Activated naive CD4-positive, alpha-beta T cell treated with Interleukin-2 at 50 U/mL for 16 hours (primary cell): ENCODE data around the gene MACF1.

ENCODE experiments used
- DNase-seq: peaks from one replicate; pipeline ENCODE4 v3.0.0-alpha.2; 2020

MACF1 gene

GRCh38 chr1:39368045-39368444 is 163.6 kb downstream of the MACF1 start:
- no peak for DNase-seq

GRCh38 chr1:39369565-39369964 is 165.1 kb downstream of the MACF1 start:
- no peak for DNase-seq

- DNase-seq = no peak
Measured at GRCh38 chr1:39370602-39371001, 166.1 kb downstream of the MACF1 start.

DNA sequence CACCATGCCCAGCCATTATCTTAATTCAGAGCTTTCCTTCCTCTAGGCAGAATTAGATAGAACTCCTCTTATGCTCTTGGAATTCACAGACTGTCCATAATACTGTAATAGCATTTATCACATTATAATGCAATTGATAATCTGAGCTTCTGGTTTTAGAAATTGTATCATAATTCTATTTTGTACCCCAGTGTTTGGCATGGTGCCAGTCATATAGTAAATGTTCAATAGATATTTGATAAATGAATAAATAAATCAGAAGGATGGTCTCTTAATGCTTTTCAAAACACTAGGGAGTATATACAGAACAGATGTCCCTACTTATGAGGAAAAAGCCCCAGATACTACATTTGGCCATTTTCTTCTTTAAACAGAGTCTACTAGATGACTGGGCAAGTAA is 167.6 kb downstream of the MACF1 start:
- DNase-seq = no peak

GRCh38 chr1:39376656-39377055 is 172.2 kb downstream of the MACF1 start:
- no peak for DNase-seq

GRCh38 chr1:39378377-39378776 is 173.9 kb downstream of the MACF1 start:
- DNase-seq = no peak

DNA sequence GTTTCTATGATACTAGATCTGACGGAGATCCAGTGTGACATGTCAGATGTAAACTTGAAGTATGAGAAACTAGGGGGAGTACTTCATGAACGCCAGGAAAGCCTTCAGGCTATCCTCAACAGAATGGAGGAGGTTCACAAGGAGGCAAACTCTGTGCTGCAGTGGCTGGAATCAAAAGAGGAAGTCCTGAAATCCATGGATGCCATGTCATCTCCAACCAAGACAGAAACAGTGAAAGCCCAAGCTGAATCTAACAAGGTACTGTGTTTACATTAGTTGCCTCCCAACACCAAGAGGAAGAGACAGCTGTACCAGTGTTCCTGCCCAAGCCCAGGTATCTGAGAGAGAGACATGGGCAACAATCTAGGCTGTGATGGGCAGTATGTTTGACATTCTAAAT is 174.7 kb downstream of the MACF1 start:
- DNase-seq = no peak

- DNase-seq = no peak
Measured at GRCh38 chr1:39380036-39380435, 175.5 kb downstream of the MACF1 start.

- DNase-seq = no peak
Measured at GRCh38 chr1:39381839-39382238, 177.3 kb downstream of the MACF1 start.

- DNase-seq = no peak
Measured at GRCh38 chr1:39384305-39384704, 179.8 kb downstream of the MACF1 start.

DNA sequence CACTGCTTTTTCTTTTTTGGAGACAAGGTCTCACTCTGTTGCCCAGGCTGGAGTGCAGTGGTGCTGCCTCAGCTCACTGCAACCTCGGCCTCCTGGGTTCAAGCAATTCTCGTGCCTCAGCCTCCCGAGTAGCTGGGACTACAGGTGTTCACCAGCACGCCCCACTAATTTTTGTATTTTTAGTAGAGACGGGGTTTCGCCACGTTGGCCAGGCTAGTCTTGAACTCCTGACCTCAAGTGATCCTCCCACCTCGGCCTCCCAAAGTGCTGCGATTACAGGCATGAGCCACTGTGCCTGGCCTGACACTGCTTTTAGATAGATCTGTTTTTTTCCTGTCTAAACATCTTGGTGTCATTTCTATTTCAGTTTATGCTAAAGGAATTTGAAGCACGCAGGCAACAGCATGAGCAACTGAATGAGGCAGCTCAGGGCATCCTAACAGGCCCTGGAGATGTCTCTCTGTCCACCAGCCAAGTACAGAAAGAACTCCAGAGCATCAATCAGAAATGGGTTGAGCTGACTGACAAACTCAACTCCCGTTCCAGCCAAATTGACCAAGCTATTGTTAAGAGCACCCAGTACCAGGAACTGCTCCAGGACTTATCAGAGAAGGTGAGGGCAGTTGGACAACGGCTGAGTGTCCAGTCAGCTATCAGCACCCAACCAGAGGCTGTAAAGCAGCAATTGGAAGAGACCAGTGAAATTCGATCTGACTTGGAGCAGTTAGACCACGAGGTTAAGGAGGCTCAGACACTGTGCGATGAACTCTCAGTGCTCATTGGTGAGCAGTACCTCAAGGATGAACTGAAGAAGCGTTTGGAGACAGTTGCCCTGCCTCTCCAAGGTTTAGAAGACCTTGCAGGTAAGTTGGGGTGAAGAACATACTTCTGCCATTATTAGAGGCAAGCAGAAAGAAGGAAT is 180.8 kb downstream of the MACF1 start:
- no peak for DNase-seq

DNA sequence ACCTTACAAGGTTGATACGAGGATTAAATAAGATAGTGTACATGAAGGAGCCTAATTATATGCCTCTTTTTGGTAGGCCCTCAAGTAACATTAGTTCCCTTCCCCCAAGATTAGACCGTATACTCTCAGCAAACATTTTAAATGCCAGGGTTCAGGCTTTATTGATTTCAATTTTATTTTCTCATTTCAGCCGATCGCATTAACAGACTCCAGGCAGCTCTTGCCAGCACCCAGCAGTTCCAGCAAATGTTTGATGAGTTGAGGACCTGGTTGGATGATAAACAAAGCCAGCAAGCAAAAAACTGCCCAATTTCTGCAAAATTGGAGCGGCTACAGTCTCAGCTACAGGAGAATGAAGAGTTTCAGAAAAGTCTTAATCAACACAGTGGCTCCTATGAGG is 182.5 kb downstream of the MACF1 start:
- no peak for DNase-seq

GRCh38 chr1:39387452-39387851 is 183.0 kb downstream of the MACF1 start:
- DNase-seq = no peak

- DNase-seq = no peak
Measured at GRCh38 chr1:39391691-39392679, 187.5 kb downstream of the MACF1 start.

- DNase-seq = no peak
Measured at GRCh38 chr1:39392851-39393573, 188.5 kb downstream of the MACF1 start.

GRCh38 chr1:39393645-39394044 is 189.2 kb downstream of the MACF1 start:
- no peak for DNase-seq

GRCh38 chr1:39394059-39394458 is 189.6 kb downstream of the MACF1 start:
- no peak for DNase-seq

DNA sequence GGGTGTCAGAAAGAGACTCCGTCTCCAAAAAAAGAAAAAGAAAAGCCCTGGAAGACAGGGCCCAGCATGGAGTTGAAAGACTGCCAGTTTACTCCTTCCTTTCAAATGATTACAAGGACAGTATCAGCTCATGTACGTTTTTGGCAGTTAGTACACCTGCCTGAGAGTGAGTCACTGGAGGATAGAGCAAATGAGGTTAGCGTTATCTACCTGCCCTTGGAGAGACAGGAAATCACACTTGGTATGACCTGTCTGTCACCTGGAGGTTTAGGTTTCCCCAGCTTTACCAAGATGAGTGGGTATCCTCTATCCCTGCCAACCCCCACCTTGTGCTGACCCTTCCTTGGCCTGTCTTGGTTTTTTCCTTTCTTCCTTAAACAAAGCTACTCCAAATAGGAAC is 190.1 kb downstream of the MACF1 start:
- DNase-seq = no peak

DNA sequence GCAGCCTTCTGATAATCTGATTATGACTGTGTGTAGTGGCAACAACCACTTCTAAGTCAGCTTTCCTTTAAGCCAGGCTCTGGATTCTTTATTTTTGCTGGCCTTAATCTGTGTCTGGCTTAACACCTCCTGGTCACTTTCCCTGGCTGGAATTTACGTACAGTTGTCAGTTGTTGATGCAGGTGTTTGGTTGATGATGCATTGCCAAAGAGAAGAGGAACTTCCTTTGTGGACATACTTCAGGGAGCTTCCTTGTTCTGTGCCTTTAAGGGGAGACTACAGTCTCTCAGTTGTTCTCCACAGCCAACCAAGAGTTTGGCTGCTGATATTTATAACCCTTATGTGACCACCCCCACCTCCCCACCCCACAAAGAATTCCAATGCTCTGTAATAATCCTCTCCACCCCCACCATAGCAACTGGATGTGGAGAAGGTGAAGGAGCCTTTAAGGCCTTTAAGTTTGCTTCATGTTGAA is 190.9 kb downstream of the MACF1 start:
- no peak for DNase-seq

DNA sequence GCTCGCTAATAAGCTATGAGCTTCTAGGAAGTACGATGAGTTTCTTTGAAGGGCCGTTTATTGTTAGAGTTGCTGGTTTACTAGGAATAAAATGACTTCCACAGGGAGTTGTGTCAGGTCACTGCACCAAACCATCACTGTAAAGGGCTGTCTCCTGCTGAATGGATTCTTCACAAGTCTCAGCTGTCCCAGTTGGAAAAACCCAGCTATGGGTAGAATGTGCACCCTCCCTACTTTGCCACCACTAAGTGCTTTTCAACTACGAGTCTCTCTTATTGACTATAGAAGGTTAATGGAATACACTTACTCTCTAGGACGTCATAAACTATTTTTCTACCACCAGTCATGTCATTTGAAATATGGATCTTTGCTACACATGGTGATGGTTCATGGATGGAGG is 192.2 kb downstream of the MACF1 start:
- no peak for DNase-seq

DNA sequence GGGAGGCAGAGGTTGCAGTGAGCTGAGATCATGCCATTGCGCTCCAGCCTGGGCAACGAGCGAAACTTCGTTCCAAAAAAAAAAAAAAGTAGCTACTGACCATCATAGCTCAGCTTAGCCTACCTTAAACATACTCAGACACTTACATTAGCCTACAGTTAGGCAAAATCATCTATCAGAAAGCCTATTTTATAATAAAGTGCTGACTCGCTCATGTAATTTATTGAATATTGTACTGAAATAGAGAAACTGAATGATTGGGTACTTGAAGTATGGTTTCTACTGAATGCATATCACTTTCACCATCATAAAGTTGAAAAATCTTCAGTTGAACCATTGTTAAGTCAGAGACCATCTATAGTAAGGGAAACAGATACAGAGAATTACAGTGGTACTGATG is 193.0 kb downstream of the MACF1 start:
- DNase-seq = no peak

DNA sequence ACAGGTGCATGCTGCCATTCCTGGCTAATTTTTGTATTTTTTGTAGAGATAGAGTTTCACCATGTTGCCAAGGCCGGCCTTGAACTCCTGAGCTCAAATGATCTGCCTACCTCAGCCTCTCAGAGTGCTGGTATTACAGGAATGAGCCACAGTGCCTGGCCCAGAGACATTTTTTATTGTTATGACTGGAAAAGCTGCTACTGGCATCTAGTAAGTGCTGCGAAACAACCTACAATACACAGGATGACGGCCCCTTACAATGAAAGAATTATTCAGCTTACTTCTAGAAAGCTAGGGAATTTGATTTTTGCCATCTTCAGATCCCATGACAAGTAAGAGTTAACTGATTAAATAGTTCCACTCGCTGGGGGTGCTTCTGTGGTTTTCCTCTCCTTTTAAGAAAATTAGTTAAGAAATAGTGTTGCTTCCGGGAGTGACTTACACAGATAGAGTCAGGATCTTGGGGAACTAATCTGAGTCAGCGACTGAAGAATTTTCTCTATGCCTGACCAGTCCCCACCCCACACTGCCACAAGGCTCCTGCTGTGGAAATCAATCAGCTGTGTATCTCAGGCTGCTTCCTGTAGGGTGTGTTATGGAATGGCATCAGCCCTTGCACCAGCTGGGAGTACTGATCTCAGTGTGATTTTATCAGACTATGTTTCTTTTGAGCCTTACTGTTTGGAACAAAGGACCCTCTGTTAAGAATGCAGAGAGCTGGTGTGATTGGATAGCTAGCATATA is 194.0 kb downstream of the MACF1 start:
- DNase-seq = peak; percentile 42
